ENCODE data around the gene CCDC73.

The CCDC73 gene

DNA sequence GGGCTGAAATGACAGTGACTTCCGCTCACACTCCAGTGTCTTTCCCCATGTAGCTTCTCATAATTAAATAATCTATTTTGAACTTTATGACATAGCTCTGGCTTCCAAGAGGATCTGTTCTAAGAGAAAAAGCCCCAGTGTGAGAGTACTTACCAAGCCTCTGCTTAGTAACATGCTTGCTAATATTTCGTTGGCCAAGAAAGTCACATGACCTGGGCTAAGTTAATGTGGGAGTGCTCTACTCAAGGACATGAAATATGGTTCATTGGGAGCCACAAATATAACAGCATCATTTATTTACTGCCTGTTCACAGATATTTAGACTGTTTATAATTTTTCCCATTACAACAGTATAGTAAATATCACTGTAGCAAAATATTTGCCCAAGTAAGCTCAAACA, 42.5 kb downstream of the CCDC73 start:
- Histone ChIP-seq H4K20me1 (ENCODE audit: control insufficient read depth, insufficient read depth, low read depth, low read length) (no peaks in the 10 kb centered on the region), H3K27me3 (ENCODE audit: control insufficient read depth, low read length) (no peaks in the 10 kb centered on the region), H3K9me3 (ENCODE audit: control insufficient read depth, insufficient read depth, low read length) (no peaks in the 10 kb centered on the region), H3K4me3 (ENCODE audit: low read length) (no peak overlapping the region), H3K9me2 (replicated peaks; ENCODE audit: control insufficient read depth, low read length) (no peaks in the 10 kb centered on the region), H3F3A (ENCODE audit: control insufficient read depth, insufficient read depth) (no peaks in the 10 kb centered on the region), H3K27ac (ENCODE audit: low read depth, low read length) (no peak overlapping the region), H3K36me3 (ENCODE audit: control insufficient read depth, low read length) (no peaks in the 10 kb centered on the region), H3K4me2 (ENCODE audit: low read length) (no peak overlapping the region), H3K79me2 (ENCODE audit: control insufficient read depth, low read length) (no peaks in the 10 kb centered on the region), H3K4me1 (ENCODE audit: control insufficient read depth, low read length) (no peaks in the 10 kb centered on the region)
- TF ChIP-seq EZH2phosphoT487 (IDR thresholded peaks at IDR 0.05; ENCODE audit: borderline replicate concordance, low read length) = no peak
- TF ChIP-seq, protein P1, sequence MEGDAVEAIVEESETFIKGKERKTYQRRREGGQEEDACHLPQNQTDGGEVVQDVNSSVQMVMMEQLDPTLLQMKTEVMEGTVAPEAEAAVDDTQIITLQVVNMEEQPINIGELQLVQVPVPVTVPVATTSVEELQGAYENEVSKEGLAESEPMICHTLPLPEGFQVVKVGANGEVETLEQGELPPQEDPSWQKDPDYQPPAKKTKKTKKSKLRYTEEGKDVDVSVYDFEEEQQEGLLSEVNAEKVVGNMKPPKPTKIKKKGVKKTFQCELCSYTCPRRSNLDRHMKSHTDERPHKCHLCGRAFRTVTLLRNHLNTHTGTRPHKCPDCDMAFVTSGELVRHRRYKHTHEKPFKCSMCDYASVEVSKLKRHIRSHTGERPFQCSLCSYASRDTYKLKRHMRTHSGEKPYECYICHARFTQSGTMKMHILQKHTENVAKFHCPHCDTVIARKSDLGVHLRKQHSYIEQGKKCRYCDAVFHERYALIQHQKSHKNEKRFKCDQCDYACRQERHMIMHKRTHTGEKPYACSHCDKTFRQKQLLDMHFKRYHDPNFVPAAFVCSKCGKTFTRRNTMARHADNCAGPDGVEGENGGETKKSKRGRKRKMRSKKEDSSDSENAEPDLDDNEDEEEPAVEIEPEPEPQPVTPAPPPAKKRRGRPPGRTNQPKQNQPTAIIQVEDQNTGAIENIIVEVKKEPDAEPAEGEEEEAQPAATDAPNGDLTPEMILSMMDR (IDR thresholded peaks at IDR 0.05; ENCODE audit: low read depth, low read length, poor library complexity, severe bottlenecking) = no peak

DNA sequence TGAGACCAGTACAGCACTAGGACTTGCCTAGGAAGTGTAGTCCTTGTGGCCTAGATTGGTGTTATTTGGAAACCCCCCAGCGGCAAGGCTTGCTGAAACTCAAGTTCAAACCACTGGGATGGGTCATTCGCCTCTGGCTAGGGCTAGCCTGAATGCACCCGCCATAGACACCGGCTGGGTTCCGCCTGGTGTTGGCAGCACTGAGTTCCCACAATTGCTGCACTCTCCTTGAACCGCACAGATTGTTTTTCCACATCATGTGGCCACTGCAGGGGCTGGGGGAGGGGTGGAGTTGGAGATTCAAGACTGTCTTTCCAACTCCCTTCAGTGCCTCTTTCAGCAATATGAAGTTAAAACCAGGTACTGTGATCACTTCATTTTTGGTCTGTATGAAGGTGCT, 43.1 kb downstream of the CCDC73 start:
- no peaks in the 10 kb centered on the region for H3K27me3 ChIP-seq (ENCODE audit: control insufficient read depth, low read length)
- no peak overlapping the region for H3K4me2 ChIP-seq (ENCODE audit: low read length)
- H3F3A ChIP-seq (ENCODE audit: control insufficient read depth, insufficient read depth) = no peaks in the 10 kb centered on the region
- TF ChIP-seq EZH2phosphoT487 (IDR thresholded peaks at IDR 0.05; ENCODE audit: borderline replicate concordance, low read length) = no peak
- TF ChIP-seq, protein P1 (IDR thresholded peaks at IDR 0.05; ENCODE audit: low read depth, low read length, poor library complexity, severe bottlenecking) = no peak
- no peaks in the 10 kb centered on the region for H3K36me3 ChIP-seq (ENCODE audit: control insufficient read depth, low read length)
- H3K4me3 ChIP-seq (ENCODE audit: low read length) = no peak overlapping the region
- no peaks in the 10 kb centered on the region for H3K9me2 ChIP-seq (replicated peaks; ENCODE audit: control insufficient read depth, low read length)
- H3K9me3 ChIP-seq (ENCODE audit: control insufficient read depth, insufficient read depth, low read length) = no peaks in the 10 kb centered on the region
- H3K79me2 ChIP-seq (ENCODE audit: control insufficient read depth, low read length) = no peaks in the 10 kb centered on the region
- H3K4me1 ChIP-seq (ENCODE audit: control insufficient read depth, low read length) = no peaks in the 10 kb centered on the region
- no peak overlapping the region for H3K27ac ChIP-seq (ENCODE audit: low read depth, low read length)
- no peaks in the 10 kb centered on the region for H4K20me1 ChIP-seq (ENCODE audit: control insufficient read depth, insufficient read depth, low read depth, low read length)

DNA sequence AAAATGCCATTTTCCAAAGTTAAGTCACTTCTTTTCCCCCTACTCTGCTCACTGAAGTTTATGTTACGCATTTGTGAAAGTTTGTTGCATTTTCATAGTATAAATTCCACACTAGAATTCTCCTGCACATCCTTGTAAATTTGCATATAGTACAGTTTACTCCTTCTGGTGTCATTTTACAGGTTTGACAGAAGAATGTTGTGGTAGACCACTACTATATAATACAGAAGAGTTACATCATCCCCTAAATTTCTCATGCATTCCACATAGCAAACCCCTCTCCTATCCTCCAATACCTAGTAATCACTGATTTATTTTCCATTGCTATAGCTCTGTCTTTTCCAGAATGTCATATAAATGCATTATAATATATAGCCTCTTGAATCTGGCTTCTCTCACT, 64.5 kb downstream of the CCDC73 start:
- H3K36me3 ChIP-seq (ENCODE audit: control insufficient read depth, low read length) = no peaks in the 10 kb centered on the region
- peaks cover 10% of the 10 kb centered on the region for H3K27me3 ChIP-seq (ENCODE audit: control insufficient read depth, low read length)
- no peak overlapping the region for H3K4me3 ChIP-seq (ENCODE audit: low read length)
- no peak overlapping the region for H3K4me2 ChIP-seq (ENCODE audit: low read length)
- no peaks in the 10 kb centered on the region for H3K79me2 ChIP-seq (ENCODE audit: control insufficient read depth, low read length)
- TF ChIP-seq, protein P1 (IDR thresholded peaks at IDR 0.05; ENCODE audit: low read depth, low read length, poor library complexity, severe bottlenecking) = no peak
- no peak for TF ChIP-seq EZH2phosphoT487 (IDR thresholded peaks at IDR 0.05; ENCODE audit: borderline replicate concordance, low read length)
- no peaks in the 10 kb centered on the region for H4K20me1 ChIP-seq (ENCODE audit: control insufficient read depth, insufficient read depth, low read depth, low read length)
- no peaks in the 10 kb centered on the region for H3K9me2 ChIP-seq (replicated peaks; ENCODE audit: control insufficient read depth, low read length)
- no peak overlapping the region for H3K27ac ChIP-seq (ENCODE audit: low read depth, low read length)
- no peaks in the 10 kb centered on the region for H3K9me3 ChIP-seq (ENCODE audit: control insufficient read depth, insufficient read depth, low read length)
- no peaks in the 10 kb centered on the region for H3K4me1 ChIP-seq (ENCODE audit: control insufficient read depth, low read length)
- no peaks in the 10 kb centered on the region for H3F3A ChIP-seq (ENCODE audit: control insufficient read depth, insufficient read depth)

DNA sequence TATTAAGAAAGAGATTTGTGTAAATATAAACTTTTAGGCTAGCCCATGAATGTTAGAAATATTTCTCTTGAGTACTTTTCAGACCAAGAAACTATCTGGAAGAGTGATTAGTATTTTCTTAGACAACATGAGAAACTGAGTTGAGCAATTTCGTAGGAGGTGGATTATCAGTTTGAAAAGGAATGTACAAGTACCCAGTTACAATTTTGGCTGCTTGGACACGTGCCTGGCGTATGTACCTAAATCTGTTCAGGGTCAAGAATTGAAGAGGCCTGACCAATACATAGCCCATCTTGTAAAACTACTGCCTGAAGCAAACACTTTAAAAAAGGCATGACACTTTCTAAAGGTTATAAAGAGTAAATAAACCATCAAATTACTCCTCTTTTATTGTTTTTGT, 71.1 kb downstream of the CCDC73 start:
- Histone ChIP-seq H3K79me2 (ENCODE audit: control insufficient read depth, low read length) (no peaks in the 10 kb centered on the region), H4K20me1 (ENCODE audit: control insufficient read depth, insufficient read depth, low read depth, low read length) (no peaks in the 10 kb centered on the region), H3K4me1 (ENCODE audit: control insufficient read depth, low read length) (no peaks in the 10 kb centered on the region), H3K9me2 (replicated peaks; ENCODE audit: control insufficient read depth, low read length) (no peaks in the 10 kb centered on the region), H3F3A (ENCODE audit: control insufficient read depth, insufficient read depth) (no peaks in the 10 kb centered on the region), H3K27ac (ENCODE audit: low read depth, low read length) (no peak overlapping the region), H3K4me2 (ENCODE audit: low read length) (no peak overlapping the region), H3K4me3 (ENCODE audit: low read length) (no peak overlapping the region), H3K9me3 (ENCODE audit: control insufficient read depth, insufficient read depth, low read length) (no peaks in the 10 kb centered on the region), H3K36me3 (ENCODE audit: control insufficient read depth, low read length) (no peaks in the 10 kb centered on the region), H3K27me3 (ENCODE audit: control insufficient read depth, low read length) (peaks cover 23% of the 10 kb centered on the region)
- TF ChIP-seq, protein P1 (IDR thresholded peaks at IDR 0.05; ENCODE audit: low read depth, low read length, poor library complexity, severe bottlenecking) = no peak
- no peak for TF ChIP-seq EZH2phosphoT487 (IDR thresholded peaks at IDR 0.05; ENCODE audit: borderline replicate concordance, low read length)
